SK-N-SH treated with all-trans-retinoic acid at 6 μM for 48 hours (cell line): ENCODE measurements around the gene ELFN2.

Experiments used
- ATAC-seq: fragments of 200-7000 bp; cut with Tn5 transposase; 3 replicates; pipeline ENCODE4 v1.9.1; 2020; ENCODE audit warnings: mild to moderate bottlenecking, moderate library complexity
- ARNTL ChIP-seq: fragments of 450-650 bp; formaldehyde crosslinking; IDR thresholded peaks from 2 replicates; pipeline ENCODE4 v1.5.0; 2020; ENCODE audit warnings: low read depth, mild to moderate bottlenecking, moderate library complexity, borderline replicate concordance
- CSDC2 ChIP-seq: fragments of 250-450 bp; sonication (Bioruptor Pico); IDR thresholded peaks from 2 replicates; pipeline ENCODE4 v1.5.0; 2020; ENCODE audit warnings: mild to moderate bottlenecking, moderate library complexity
- ESRRG ChIP-seq: fragments of 250-450 bp; sonication (Bioruptor Pico); IDR thresholded peaks from 2 replicates; pipeline ENCODE4 v1.6.1; 2021; ENCODE audit warnings: mild to moderate bottlenecking
- ISL1 ChIP-seq: fragments of 250-450 bp; sonication (Bioruptor Pico); IDR thresholded peaks from 2 replicates; pipeline ENCODE4 v2.1.2; 2022; ENCODE audit warnings: mild to moderate bottlenecking, moderate library complexity
- RARB ChIP-seq: fragments of 250-450 bp; sonication (Bioruptor Pico); IDR thresholded peaks from 2 replicates; pipeline ENCODE4 v1.8.0; 2021; ENCODE audit warnings: mild to moderate bottlenecking, moderate library complexity
- SNAI2 ChIP-seq: fragments of 250-450 bp; sonication (Bioruptor Pico); IDR thresholded peaks from 2 replicates; pipeline ENCODE4 v1.5.0; 2020; ENCODE audit warnings: mild to moderate bottlenecking, moderate library complexity
- TCF4 ChIP-seq: fragments of 250-450 bp; sonication (Bioruptor Pico); IDR thresholded peaks from 2 replicates; pipeline ENCODE4 v1.8.0; 2021; ENCODE audit warnings: mild to moderate bottlenecking, moderate library complexity, borderline replicate concordance
- ZC3H10 ChIP-seq: fragments of 250-450 bp; sonication (Bioruptor Pico); IDR thresholded peaks from 2 replicates; pipeline ENCODE4 v1.5.1; 2021; ENCODE audit warnings: mild to moderate bottlenecking, moderate library complexity
- ZFP3 ChIP-seq: fragments of 250-450 bp; sonication (Bioruptor Pico); IDR thresholded peaks from 2 replicates; pipeline ENCODE4 v1.5.0; 2020; ENCODE audit warnings: mild to moderate bottlenecking, moderate library complexity
- ZFP30 ChIP-seq: fragments of 450-650 bp; formaldehyde crosslinking; IDR thresholded peaks from 2 replicates; pipeline ENCODE4 v1.5.0; 2022; ENCODE audit warnings: mild to moderate bottlenecking, moderate library complexity
- ZNF565 ChIP-seq: fragments of 450-650 bp; formaldehyde crosslinking; conservative IDR thresholded peaks from 2 replicates; pipeline ENCODE4 v1.5.0; 2020; ENCODE audit warnings: low read depth, mild to moderate bottlenecking, moderate library complexity
- ZNF70 ChIP-seq: fragments of 450-650 bp; formaldehyde crosslinking; IDR thresholded peaks from 2 replicates; pipeline ENCODE4 v1.5.0; 2020; ENCODE audit warnings: mild to moderate bottlenecking, moderate library complexity
- ZNF8 ChIP-seq: fragments of 450-650 bp; formaldehyde crosslinking; IDR thresholded peaks from 2 replicates; pipeline ENCODE4 v1.5.0; 2020; ENCODE audit warnings: mild to moderate bottlenecking, moderate library complexity
- TF ChIP-seq, protein P1 (sequence below): fragments of 250-450 bp; sonication (Bioruptor Pico); IDR thresholded peaks from 2 replicates; pipeline ENCODE4 v1.5.0; 2020; ENCODE audit warnings: mild to moderate bottlenecking, moderate library complexity
- TF ChIP-seq, protein P2 (sequence below): fragments of 250-450 bp; sonication (Bioruptor Pico); IDR thresholded peaks from 2 replicates; pipeline ENCODE4 v1.5.1; 2021; ENCODE audit warnings: mild to moderate bottlenecking, moderate library complexity
- TF ChIP-seq, protein P3 (sequence below): fragments of 250-450 bp; sonication (Bioruptor Pico); IDR thresholded peaks from 2 replicates; pipeline ENCODE4 v1.8.0; 2020; ENCODE audit warnings: mild to moderate bottlenecking, moderate library complexity, borderline replicate concordance
- TF ChIP-seq, protein P4 (sequence below): fragments of 250-450 bp; sonication (Bioruptor Pico); IDR thresholded peaks from 2 replicates; pipeline ENCODE4 v1.5.1; 2020; ENCODE audit warnings: low read depth, mild to moderate bottlenecking, moderate library complexity
- TF ChIP-seq, protein P5 (sequence below): fragments of 250-450 bp; sonication (Bioruptor Pico); IDR thresholded peaks from 2 replicates; pipeline ENCODE4 v1.8.0; 2021; ENCODE audit warnings: low read depth, mild to moderate bottlenecking, moderate library complexity, borderline replicate concordance

ELFN2 gene

DNA sequence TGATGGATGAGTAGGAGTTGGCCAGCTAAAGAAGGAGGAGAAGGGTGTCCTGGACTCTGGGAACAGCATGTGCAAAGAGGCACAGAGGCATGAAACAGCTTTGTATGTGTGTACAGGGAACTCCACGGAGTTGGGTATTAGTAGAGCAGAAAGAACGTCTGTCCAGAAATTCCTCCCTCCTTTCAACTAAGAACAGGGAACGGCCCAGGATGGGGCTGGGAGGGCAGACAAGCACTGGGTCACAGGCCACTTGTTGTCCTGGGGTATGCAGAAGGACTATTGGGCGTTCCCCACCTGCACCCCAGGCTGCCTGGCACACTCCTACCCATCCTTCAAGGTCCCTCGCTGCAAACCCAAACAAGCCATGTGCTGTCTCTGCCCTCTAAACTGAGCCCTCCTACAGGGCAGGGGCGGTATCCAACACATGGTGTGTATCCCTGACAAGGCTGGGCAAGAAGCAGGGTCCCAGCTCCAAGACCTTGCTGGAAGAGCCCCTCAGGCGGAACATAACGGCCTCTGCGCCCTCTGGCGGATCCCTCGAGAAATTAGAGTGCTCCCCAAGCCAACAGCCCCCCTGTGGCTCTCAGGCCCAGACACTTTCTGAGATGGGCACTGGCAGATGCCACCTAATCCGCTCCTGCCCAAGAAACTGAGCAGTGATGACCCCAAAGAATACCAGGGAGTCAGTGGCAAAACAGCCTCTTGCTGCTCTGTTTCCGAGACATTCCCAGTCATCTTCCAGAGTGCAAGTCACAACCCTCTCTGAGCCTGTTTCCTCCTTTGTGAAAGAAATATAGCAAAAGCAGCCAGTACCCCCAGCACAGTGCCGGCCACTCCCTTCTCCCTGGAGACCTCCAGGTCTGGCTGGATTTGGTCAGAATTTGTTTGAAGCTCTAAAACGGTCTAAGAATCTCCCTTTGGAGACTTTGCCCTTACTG, 1.6 kb upstream of the ELFN2 start:
- peak; percentile 53 for ATAC-seq
- TF ChIP-seq ZFP3 (CRISPR knock-in tag) = peak; percentile 99
- no peak for TF ChIP-seq ZNF565 (CRISPR knock-in tag)

DNA sequence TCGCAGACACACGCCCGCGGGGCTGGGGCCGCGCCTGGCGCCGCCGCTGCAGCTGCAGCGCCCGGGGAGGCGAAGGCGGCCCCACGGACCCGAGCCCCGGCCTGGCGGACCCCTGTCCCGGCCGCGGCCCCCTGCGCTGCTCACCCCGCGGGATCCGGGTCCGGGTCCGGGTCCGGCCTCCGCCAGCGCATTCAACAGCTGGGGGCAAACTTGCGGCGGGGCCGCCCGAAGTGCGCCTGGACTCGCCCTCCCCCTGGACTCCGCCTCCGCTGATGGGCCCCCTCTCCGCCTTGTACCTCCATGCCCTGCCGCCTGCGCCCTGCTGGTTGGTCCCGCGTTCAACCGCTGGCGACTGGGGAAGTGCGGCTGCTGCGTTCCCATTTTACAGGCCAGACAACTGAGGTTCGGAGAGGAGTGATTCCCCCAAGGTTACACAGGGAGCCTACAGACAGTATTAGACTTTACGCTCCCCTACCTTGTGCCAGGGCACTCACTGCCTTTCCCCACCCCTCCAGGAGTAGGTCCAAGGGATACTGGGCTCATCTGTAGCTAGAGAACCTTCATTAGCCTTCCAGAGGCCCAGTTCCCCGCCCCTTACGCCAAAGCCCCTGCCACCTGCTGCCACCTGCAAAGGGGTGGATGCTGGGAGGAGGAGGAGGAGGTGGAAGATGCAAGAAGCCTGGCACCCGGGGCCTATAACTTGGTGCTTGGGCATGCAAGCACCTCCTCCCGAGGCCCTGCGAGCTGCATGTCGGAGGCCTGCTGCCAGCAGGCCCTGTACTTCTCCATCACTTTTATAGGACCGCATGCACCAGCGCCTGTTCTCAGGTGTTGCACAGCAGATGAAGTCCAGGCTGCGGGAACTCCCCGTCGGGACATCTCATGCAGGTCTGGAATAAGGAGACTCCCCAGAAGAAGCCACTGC, 694 bp upstream of the ELFN2 start:
- no peak for TF ChIP-seq ZNF8 (CRISPR knock-in tag)
- TF ChIP-seq CSDC2 (CRISPR knock-in tag) = no peak
- TF ChIP-seq ZNF565 (CRISPR knock-in tag) = no peak
- TF ChIP-seq, protein P1, sequence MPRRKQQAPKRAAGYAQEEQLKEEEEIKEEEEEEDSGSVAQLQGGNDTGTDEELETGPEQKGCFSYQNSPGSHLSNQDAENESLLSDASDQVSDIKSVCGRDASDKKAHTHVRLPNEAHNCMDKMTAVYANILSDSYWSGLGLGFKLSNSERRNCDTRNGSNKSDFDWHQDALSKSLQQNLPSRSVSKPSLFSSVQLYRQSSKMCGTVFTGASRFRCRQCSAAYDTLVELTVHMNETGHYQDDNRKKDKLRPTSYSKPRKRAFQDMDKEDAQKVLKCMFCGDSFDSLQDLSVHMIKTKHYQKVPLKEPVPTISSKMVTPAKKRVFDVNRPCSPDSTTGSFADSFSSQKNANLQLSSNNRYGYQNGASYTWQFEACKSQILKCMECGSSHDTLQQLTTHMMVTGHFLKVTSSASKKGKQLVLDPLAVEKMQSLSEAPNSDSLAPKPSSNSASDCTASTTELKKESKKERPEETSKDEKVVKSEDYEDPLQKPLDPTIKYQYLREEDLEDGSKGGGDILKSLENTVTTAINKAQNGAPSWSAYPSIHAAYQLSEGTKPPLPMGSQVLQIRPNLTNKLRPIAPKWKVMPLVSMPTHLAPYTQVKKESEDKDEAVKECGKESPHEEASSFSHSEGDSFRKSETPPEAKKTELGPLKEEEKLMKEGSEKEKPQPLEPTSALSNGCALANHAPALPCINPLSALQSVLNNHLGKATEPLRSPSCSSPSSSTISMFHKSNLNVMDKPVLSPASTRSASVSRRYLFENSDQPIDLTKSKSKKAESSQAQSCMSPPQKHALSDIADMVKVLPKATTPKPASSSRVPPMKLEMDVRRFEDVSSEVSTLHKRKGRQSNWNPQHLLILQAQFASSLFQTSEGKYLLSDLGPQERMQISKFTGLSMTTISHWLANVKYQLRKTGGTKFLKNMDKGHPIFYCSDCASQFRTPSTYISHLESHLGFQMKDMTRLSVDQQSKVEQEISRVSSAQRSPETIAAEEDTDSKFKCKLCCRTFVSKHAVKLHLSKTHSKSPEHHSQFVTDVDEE = no peak
- no peak for TF ChIP-seq ZNF70 (CRISPR knock-in tag)
- TF ChIP-seq, protein P2, sequence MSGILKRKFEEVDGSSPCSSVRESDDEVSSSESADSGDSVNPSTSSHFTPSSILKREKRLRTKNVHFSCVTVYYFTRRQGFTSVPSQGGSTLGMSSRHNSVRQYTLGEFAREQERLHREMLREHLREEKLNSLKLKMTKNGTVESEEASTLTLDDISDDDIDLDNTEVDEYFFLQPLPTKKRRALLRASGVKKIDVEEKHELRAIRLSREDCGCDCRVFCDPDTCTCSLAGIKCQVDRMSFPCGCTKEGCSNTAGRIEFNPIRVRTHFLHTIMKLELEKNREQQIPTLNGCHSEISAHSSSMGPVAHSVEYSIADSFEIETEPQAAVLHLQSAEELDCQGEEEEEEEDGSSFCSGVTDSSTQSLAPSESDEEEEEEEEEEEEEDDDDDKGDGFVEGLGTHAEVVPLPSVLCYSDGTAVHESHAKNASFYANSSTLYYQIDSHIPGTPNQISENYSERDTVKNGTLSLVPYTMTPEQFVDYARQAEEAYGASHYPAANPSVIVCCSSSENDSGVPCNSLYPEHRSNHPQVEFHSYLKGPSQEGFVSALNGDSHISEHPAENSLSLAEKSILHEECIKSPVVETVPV = no peak
- TF ChIP-seq RARB (CRISPR knock-in tag) = no peak
- TF ChIP-seq ISL1 (CRISPR knock-in tag) = no peak
- TF ChIP-seq TCF4 (CRISPR knock-in tag) = no peak
- TF ChIP-seq, all 23 proteins: peak for 0
- no peak for ATAC-seq

DNA sequence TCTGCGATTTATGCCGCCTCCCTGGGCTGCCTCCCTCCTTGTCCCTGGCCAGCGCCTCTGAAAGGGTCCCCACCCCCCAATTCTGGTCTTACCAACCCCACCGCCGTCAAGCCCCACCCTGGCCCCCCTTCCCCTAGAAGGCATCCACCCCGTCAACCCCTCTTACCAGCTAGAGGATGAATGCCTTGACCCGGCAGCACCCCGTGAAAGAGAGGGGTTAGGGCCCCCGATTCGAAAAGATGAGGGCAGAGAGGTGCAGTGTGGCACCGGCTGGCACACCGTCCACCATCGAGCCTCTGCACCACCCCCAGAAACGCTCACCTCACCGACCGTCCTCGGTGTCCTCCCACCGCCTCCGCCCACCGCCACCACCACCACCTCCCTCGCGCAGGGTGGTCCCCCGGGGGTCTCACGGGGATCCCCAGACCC, 559 bp downstream of the ELFN2 start:
- TF ChIP-seq SNAI2 (CRISPR knock-in tag) (no peak), ZC3H10 (no peak), ARNTL (CRISPR knock-in tag) (no peak), ZFP30 (CRISPR knock-in tag) (no peak), ESRRG (CRISPR knock-in tag) (no peak), ISL1 (CRISPR knock-in tag) (no peak), CSDC2 (CRISPR knock-in tag) (no peak), ZFP3 (CRISPR knock-in tag) (no peak), TCF4 (CRISPR knock-in tag) (no peak)
- TF ChIP-seq, protein P3, sequence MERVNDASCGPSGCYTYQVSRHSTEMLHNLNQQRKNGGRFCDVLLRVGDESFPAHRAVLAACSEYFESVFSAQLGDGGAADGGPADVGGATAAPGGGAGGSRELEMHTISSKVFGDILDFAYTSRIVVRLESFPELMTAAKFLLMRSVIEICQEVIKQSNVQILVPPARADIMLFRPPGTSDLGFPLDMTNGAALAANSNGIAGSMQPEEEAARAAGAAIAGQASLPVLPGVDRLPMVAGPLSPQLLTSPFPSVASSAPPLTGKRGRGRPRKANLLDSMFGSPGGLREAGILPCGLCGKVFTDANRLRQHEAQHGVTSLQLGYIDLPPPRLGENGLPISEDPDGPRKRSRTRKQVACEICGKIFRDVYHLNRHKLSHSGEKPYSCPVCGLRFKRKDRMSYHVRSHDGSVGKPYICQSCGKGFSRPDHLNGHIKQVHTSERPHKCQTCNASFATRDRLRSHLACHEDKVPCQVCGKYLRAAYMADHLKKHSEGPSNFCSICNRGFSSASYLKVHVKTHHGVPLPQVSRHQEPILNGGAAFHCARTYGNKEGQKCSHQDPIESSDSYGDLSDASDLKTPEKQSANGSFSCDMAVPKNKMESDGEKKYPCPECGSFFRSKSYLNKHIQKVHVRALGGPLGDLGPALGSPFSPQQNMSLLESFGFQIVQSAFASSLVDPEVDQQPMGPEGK = no peak
- TF ChIP-seq, protein P4, sequence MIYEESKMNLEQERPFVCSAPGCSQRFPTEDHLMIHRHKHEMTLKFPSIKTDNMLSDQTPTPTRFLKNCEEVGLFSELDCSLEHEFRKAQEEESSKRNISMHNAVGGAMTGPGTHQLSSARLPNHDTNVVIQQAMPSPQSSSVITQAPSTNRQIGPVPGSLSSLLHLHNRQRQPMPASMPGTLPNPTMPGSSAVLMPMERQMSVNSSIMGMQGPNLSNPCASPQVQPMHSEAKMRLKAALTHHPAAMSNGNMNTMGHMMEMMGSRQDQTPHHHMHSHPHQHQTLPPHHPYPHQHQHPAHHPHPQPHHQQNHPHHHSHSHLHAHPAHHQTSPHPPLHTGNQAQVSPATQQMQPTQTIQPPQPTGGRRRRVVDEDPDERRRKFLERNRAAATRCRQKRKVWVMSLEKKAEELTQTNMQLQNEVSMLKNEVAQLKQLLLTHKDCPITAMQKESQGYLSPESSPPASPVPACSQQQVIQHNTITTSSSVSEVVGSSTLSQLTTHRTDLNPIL (CRISPR knock-in tag) = no peak
- TF ChIP-seq, protein P5, sequence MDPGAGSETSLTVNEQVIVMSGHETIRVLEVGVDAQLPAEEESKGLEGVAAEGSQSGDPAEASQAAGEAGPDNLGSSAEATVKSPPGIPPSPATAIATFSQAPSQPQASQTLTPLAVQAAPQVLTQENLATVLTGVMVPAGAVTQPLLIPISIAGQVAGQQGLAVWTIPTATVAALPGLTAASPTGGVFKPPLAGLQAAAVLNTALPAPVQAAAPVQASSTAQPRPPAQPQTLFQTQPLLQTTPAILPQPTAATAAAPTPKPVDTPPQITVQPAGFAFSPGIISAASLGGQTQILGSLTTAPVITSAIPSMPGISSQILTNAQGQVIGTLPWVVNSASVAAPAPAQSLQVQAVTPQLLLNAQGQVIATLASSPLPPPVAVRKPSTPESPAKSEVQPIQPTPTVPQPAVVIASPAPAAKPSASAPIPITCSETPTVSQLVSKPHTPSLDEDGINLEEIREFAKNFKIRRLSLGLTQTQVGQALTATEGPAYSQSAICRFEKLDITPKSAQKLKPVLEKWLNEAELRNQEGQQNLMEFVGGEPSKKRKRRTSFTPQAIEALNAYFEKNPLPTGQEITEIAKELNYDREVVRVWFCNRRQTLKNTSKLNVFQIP (CRISPR knock-in tag) = no peak
- TF ChIP-seq, protein P1 = no peak
- peak; percentile 33; the same call in 2 of the 3 replicates for ATAC-seq
